Right cardiac atrium (tissue), 5 donors: ENCODE measurements around the gene CXCR2. TPM values are rescaled to one million over a fixed set of nuclear protein-coding genes. Genes with fewer than 3 reads are reported as not detected.
A peak's percentile ranks its signal among the peaks of the same experiment; 100 is the strongest.

ENCODE experiments used
- ATAC-seq, 2 donors: fragments of 200-7000 bp; cut with Tn5 transposase; one replicate each; pipeline versions ENCODE4 v1.8.0 to v1.9.1; 2020; ENCODE audit warnings: moderate library complexity in 2 of 2, mild to moderate bottlenecking in 1 of 2
- DNase-seq, 3 donors: peaks; one replicate each; pipeline ENCODE4 v3.0.0-alpha.2; 2020
- H3K27ac ChIP-seq: one replicate; pipeline ENCODE4 v1.5.1; 2013; ENCODE audit warnings: mild to moderate bottlenecking, low read length, control low read depth, moderate library complexity
- H3K27me3 ChIP-seq: one replicate; pipeline ENCODE4 v1.6.1; 2013; ENCODE audit not compliant: control insufficient read depth, insufficient read depth
- H3K4me1 ChIP-seq: one replicate; pipeline ENCODE4 v1.6.1; 2013; ENCODE audit warnings: low read length; ENCODE audit not compliant: control insufficient read depth, insufficient read depth
- H3K4me3 ChIP-seq: one replicate; pipeline ENCODE4 v1.5.1; 2013; ENCODE audit warnings: low read length, control low read depth
- H3K9me3 ChIP-seq: one replicate; pipeline ENCODE4 v1.6.1; 2013; ENCODE audit warnings: low read length; ENCODE audit not compliant: control insufficient read depth
- WGBS: extraction: QIAGEN DNeasy Blood & Tissue Kit; methylation state at CpG from one replicate; pipeline ENCODE4 v1.1.7; 2013; 5-methylcytosine and 5-hydroxymethylcytosine counted together
- intact Hi-C, 4 donors: fragments of 100-400 bp; cut with DNase I; formaldehyde crosslinking; loops; one replicate each; pipeline versions ENCODE4 v1.11.0 to v1.14.0; 2022 to 2023
- long read RNA-seq, 4 donors: library from polyadenylated mRNA; unstranded; transcript quantifications; one replicate each; pipeline ENCODE4 v2.0.0, GENCODE V29; 2020 to 2021
- polyA plus RNA-seq: library from polyadenylated mRNA; stranded (reverse); fragments of 200-250 nt; gene quantifications from one replicate; pipeline ENCODE4 v1.2.3, GENCODE V29; 2013
- total RNA-seq, 4 donors: library from RNA; stranded (reverse); fragmentation: NEBNext Ultra II Directional; extraction: Animal tissue kit (Norgen Biotek cat#: 25700); gene quantifications; one replicate each; pipeline ENCODE4 v1.2.1, GENCODE V29; 2021
- donor health status: healthy with polysubstance abuse.
- donor health status: DM: no; HTN: yes; CAD: no.
- donor health status: DM: no; HTN: no; CAD: no.
- donor health status: DM: no; HTN: yes; CAD: no; lungs with severe emphysema.
- donor health status: DM: yes; HTN: yes; CAD: no.

Gene CXCR2
- under 1 TPM; 0.33 to 0.94 (median 0.41) TPM for total RNA-seq
- 0.09 TPM for polyA plus RNA-seq
- long read RNA-seq, donor 1 = 0 reads
- long read RNA-seq, donor 2, partial matches to known transcripts = 0 of 1 reads
- long read RNA-seq, donor 2, other reads (novel, unspliced or antisense) = 0 of 1 reads
- long read RNA-seq, donor 3, partial matches to known transcripts = 0 of 2 reads
- long read RNA-seq, donor 3, other reads (novel, unspliced or antisense) = 0 of 2 reads
- long read RNA-seq, donor 4 = 0 reads

- DNase-seq (peak in 2 of 3 donors; percentile 23 to 58), ATAC-seq (peak; percentile 32 to 48)
- no peaks in the 10 kb centered on the region for H3K27me3 ChIP-seq
- intact Hi-C loops = no loop called here
- WGBS = 49% methylated on average over 8 of the region's 8 CpGs
- H3K9me3 ChIP-seq = no peaks in the 10 kb centered on the region
- H3K4me1 ChIP-seq = no peaks in the 10 kb centered on the region
- no peak within 1 kb of the TSS for H3K4me3 ChIP-seq
- H3K27ac ChIP-seq = no peak within 1 kb of the TSS
Observed at GRCh38 chr2:218125626-218126080, at the start of gene CXCR2. Gene CXCR2 (plus strand): TSS chr2:218126028. CDS start chr2:218134802, 8,774 bp downstream.

GRCh38 chr2:218077464-218078216 is 48.2 kb upstream of the CXCR2 start:
- intact Hi-C loops = no loop called here
- WGBS = 82% methylated on average over 9 of the region's 9 CpGs
- no peaks in the 10 kb centered on the region for H3K9me3 ChIP-seq
- DNase-seq (no peak), ATAC-seq (no peak)
- H3K4me3 ChIP-seq = no peak overlapping the region
- no peaks in the 10 kb centered on the region for H3K27me3 ChIP-seq
- H3K4me1 ChIP-seq = no peaks in the 10 kb centered on the region
- H3K27ac ChIP-seq = no peak overlapping the region

- Histone ChIP-seq H3K9me3 (no peaks in the 10 kb centered on the region), H3K4me3 (no peak overlapping the region), H3K4me1 (no peaks in the 10 kb centered on the region), H3K27ac (no peak overlapping the region), H3K27me3 (no peaks in the 10 kb centered on the region)
- intact Hi-C loops = no loop called here
- no peak for ATAC-seq
- DNase-seq = peak in 2 of 3 donors; percentile 39 to 43
- 65% methylated on average over 15 of the region's 15 CpGs for WGBS
Observed at GRCh38 chr2:218079943-218080913, 45.6 kb upstream of the CXCR2 start.

- Histone ChIP-seq H3K4me3 (no peak overlapping the region), H3K4me1 (no peaks in the 10 kb centered on the region), H3K27me3 (no peaks in the 10 kb centered on the region), H3K9me3 (no peaks in the 10 kb centered on the region), H3K27ac (no peak overlapping the region)
- intact Hi-C loops = no loop called here
- 85% methylated on average over 2 of the region's 2 CpGs for WGBS
- DNase-seq = no peak
- ATAC-seq = no peak
Observed at GRCh38 chr2:218081063-218081462, 44.8 kb upstream of the CXCR2 start.

GRCh38 chr2:218081695-218082094 is 44.1 kb upstream of the CXCR2 start:
- DNase-seq = peak in 1 of 3 donors; percentile 32
- intact Hi-C loops = no loop called here
- no peak for ATAC-seq
- no peaks in the 10 kb centered on the region for H3K27me3 ChIP-seq
- H3K9me3 ChIP-seq = no peaks in the 10 kb centered on the region
- H3K4me1 ChIP-seq = no peaks in the 10 kb centered on the region
- H3K4me3 ChIP-seq = no peak overlapping the region
- WGBS = 80% methylated on average over 7 of the region's 7 CpGs
- no peak overlapping the region for H3K27ac ChIP-seq

GRCh38 chr2:218082586-218083351 is 43.1 kb upstream of the CXCR2 start:
- Histone ChIP-seq H3K27ac (no peak overlapping the region), H3K4me1 (no peaks in the 10 kb centered on the region), H3K4me3 (no peak overlapping the region), H3K27me3 (no peaks in the 10 kb centered on the region), H3K9me3 (no peaks in the 10 kb centered on the region)
- 66% methylated on average over 14 of the region's 14 CpGs for WGBS
- intact Hi-C loops = no loop called here
- DNase-seq (peak in 1 of 3 donors; percentile 33), ATAC-seq (no peak)

GRCh38 chr2:218083352-218083676 is 42.5 kb upstream of the CXCR2 start:
- WGBS = 81% methylated on average over 3 of the region's 3 CpGs

GRCh38 chr2:218086478-218086877 is 39.4 kb upstream of the CXCR2 start:
- ATAC-seq = no peak
- DNase-seq = no peak
- H3K4me3 ChIP-seq = no peak overlapping the region
- intact Hi-C loops = no loop called here
- H3K27me3 ChIP-seq = no peaks in the 10 kb centered on the region
- H3K4me1 ChIP-seq = no peaks in the 10 kb centered on the region
- no peaks in the 10 kb centered on the region for H3K9me3 ChIP-seq
- no peak overlapping the region for H3K27ac ChIP-seq

More at GRCh38 chr2:218083352-218083676, 42.5 kb upstream of the CXCR2 start:
- no peaks in the 10 kb centered on the region for H3K27me3 ChIP-seq
- DNase-seq (no peak), ATAC-seq (no peak)
- H3K4me1 ChIP-seq = no peaks in the 10 kb centered on the region
- intact Hi-C loops = no loop called here
- H3K27ac ChIP-seq = no peak overlapping the region
- H3K9me3 ChIP-seq = no peaks in the 10 kb centered on the region
- H3K4me3 ChIP-seq = no peak overlapping the region

GRCh38 chr2:218089259-218089658 is 36.6 kb upstream of the CXCR2 start:
- no peaks in the 10 kb centered on the region for H3K9me3 ChIP-seq
- intact Hi-C loops = no loop called here

GRCh38 chr2:218091746-218092145 is 34.1 kb upstream of the CXCR2 start:
- no peak for ATAC-seq
- H3K27me3 ChIP-seq = no peaks in the 10 kb centered on the region
- H3K4me3 ChIP-seq = no peak overlapping the region
- DNase-seq = no peak
- no peak overlapping the region for H3K27ac ChIP-seq
- WGBS = 77% methylated on average over 3 of the region's 3 CpGs
- no peaks in the 10 kb centered on the region for H3K9me3 ChIP-seq
- H3K4me1 ChIP-seq = no peaks in the 10 kb centered on the region
- intact Hi-C loops = no loop called here

More at GRCh38 chr2:218089259-218089658, 36.6 kb upstream of the CXCR2 start:
- no peak for DNase-seq
- no peak overlapping the region for H3K4me3 ChIP-seq
- ATAC-seq = no peak
- H3K4me1 ChIP-seq = no peaks in the 10 kb centered on the region
- 82% methylated on average over 8 of the region's 8 CpGs for WGBS
- no peak overlapping the region for H3K27ac ChIP-seq
- no peaks in the 10 kb centered on the region for H3K27me3 ChIP-seq
